ENCODE results near the gene GRID1.

GRID1 gene

GRCh38 chr10:85651497-85651882 is 715.1 kb downstream of the GRID1 start:
- no peak for DNase-seq (ENCODE audit: low read depth, low spot score)
- Histone ChIP-seq H3K9me3 (ENCODE audit: low read depth, low read length) (no peaks in the 10 kb centered on the region), H3K9ac (ENCODE audit: insufficient read length) (no peak overlapping the region), H3K36me3 (ENCODE audit: insufficient read depth, low read length) (no peaks in the 10 kb centered on the region), H3K27ac (no peak overlapping the region), H3K4me3 (no peak overlapping the region)
- no peak for TF ChIP-seq EZH2 (IDR thresholded peaks at IDR 0.05)
- no peak for TF ChIP-seq POLR2AphosphoS5 (IDR thresholded peaks at IDR 0.05; ENCODE audit: borderline replicate concordance, low read depth, low read length)
- no peak for TF ChIP-seq FOXP2 (optimal IDR thresholded peaks at IDR 0.05; ENCODE audit: control extremely low read depth, extremely low read length, insufficient read depth)

DNA sequence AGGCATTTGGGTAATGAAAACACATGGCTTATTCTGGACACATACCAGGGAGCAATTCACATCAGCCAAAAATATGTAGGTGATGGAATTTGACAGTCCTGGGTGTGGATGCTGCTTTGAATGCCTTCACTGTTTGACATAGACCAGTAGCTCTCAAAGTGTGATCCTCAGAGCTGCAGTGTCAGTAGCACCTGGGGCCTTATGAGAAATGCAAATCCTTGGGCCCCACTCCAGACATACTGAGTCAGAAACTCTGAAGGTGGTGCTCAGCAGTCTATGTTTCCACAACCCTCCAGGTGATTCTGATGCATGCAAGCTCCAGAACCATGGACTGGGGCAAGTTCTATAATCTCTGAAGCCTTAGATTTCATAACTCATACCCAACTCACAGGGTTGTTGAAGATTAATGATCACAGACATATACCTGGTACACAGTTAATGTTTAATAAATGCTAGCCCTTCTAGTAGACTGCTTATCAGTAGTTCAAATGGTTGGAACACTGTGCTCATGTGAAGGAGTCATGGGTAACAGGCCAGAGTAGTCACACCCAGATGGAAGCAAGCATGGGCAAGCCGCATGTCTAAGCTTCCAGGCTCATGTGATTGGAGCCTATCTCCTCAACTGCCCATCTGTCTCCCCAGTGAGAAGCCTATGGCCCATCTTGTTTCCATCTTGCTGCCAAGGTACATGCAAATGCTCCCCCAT is 715.7 kb downstream of the GRID1 start:
- Histone ChIP-seq H3K9me3 (ENCODE audit: low read depth, low read length) (no peaks in the 10 kb centered on the region), H3K4me3 (no peak overlapping the region), H3K9ac (ENCODE audit: insufficient read length) (no peak overlapping the region), H3K36me3 (ENCODE audit: insufficient read depth, low read length) (no peaks in the 10 kb centered on the region), H3K27ac (no peak overlapping the region)
- TF ChIP-seq FOXP2 (optimal IDR thresholded peaks at IDR 0.05; ENCODE audit: control extremely low read depth, extremely low read length, insufficient read depth): no peak
- TF ChIP-seq EZH2 (IDR thresholded peaks at IDR 0.05): no peak
- no peak for TF ChIP-seq POLR2AphosphoS5 (IDR thresholded peaks at IDR 0.05; ENCODE audit: borderline replicate concordance, low read depth, low read length)
- no peak for DNase-seq (ENCODE audit: low read depth, low spot score)

DNA sequence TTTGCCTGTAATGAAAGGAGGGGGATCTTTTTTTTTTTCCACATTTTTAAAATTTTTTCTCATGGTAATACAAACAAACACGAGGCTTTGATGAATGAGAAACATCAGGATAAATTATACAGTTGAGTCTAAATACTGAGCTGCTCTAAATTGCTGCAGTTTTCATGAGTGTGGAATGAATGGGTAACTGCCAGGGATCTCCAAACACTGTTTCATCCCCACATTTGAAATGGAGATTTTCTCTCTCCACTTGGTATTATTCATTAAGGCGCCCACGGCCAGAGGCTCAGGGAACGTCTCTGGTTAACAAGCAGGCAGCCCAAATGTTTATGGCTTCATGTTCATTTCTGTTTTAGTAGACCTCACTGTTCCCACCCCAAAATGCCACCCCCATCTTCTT is 717.1 kb downstream of the GRID1 start:
- Histone ChIP-seq H3K9ac (ENCODE audit: insufficient read length) (no peak overlapping the region), H3K27ac (peak overlapping the region; percentile 70), H3K36me3 (ENCODE audit: insufficient read depth, low read length) (no peaks in the 10 kb centered on the region), H3K9me3 (ENCODE audit: low read depth, low read length) (no peaks in the 10 kb centered on the region), H3K4me3 (peak overlapping the region; percentile 33; the same call in 1 of the 2 replicates)
- DNase-seq (ENCODE audit: low read depth, low spot score): peak; percentile 16
- no peak for TF ChIP-seq POLR2AphosphoS5 (IDR thresholded peaks at IDR 0.05; ENCODE audit: borderline replicate concordance, low read depth, low read length)
- no peak for TF ChIP-seq FOXP2 (optimal IDR thresholded peaks at IDR 0.05; ENCODE audit: control extremely low read depth, extremely low read length, insufficient read depth)
- no peak for TF ChIP-seq EZH2 (IDR thresholded peaks at IDR 0.05)

GRCh38 chr10:85648279-85648754 is 718.3 kb downstream of the GRID1 start:
- TF ChIP-seq FOXP2 (optimal IDR thresholded peaks at IDR 0.05; ENCODE audit: control extremely low read depth, extremely low read length, insufficient read depth): no peak
- no peak for TF ChIP-seq POLR2AphosphoS5 (IDR thresholded peaks at IDR 0.05; ENCODE audit: borderline replicate concordance, low read depth, low read length)
- no peak for TF ChIP-seq EZH2 (IDR thresholded peaks at IDR 0.05)
- no peak for DNase-seq (ENCODE audit: low read depth, low spot score)

GRCh38 chr10:85647741-85648140 is 718.9 kb downstream of the GRID1 start:
- Histone ChIP-seq H3K9me3 (ENCODE audit: low read depth, low read length) (no peaks in the 10 kb centered on the region), H3K27ac (no peak overlapping the region), H3K36me3 (ENCODE audit: insufficient read depth, low read length) (no peaks in the 10 kb centered on the region), H3K9ac (ENCODE audit: insufficient read length) (no peak overlapping the region), H3K4me3 (no peak overlapping the region)
- no peak for DNase-seq (ENCODE audit: low read depth, low spot score)
- TF ChIP-seq POLR2AphosphoS5 (IDR thresholded peaks at IDR 0.05; ENCODE audit: borderline replicate concordance, low read depth, low read length) (no peak), EZH2 (IDR thresholded peaks at IDR 0.05) (no peak), FOXP2 (optimal IDR thresholded peaks at IDR 0.05; ENCODE audit: control extremely low read depth, extremely low read length, insufficient read depth) (no peak)

More at GRCh38 chr10:85648279-85648754, 718.3 kb downstream of the GRID1 start:
- H3K9ac ChIP-seq (ENCODE audit: insufficient read length): no peak overlapping the region
- no peak overlapping the region for H3K4me3 ChIP-seq
- H3K27ac ChIP-seq: no peak overlapping the region
- H3K36me3 ChIP-seq (ENCODE audit: insufficient read depth, low read length): no peaks in the 10 kb centered on the region
- H3K9me3 ChIP-seq (ENCODE audit: low read depth, low read length): no peaks in the 10 kb centered on the region

GRCh38 chr10:85645926-85646711 is 720.5 kb downstream of the GRID1 start:
- TF ChIP-seq FOXP2 (optimal IDR thresholded peaks at IDR 0.05; ENCODE audit: control extremely low read depth, extremely low read length, insufficient read depth): no peak
- TF ChIP-seq EZH2 (IDR thresholded peaks at IDR 0.05): no peak
- no peak for TF ChIP-seq POLR2AphosphoS5 (IDR thresholded peaks at IDR 0.05; ENCODE audit: borderline replicate concordance, low read depth, low read length)
- no peaks in the 10 kb centered on the region for H3K36me3 ChIP-seq (ENCODE audit: insufficient read depth, low read length)
- no peak overlapping the region for H3K9ac ChIP-seq (ENCODE audit: insufficient read length)
- no peaks in the 10 kb centered on the region for H3K9me3 ChIP-seq (ENCODE audit: low read depth, low read length)
- DNase-seq (ENCODE audit: low read depth, low spot score): no peak
- no peak overlapping the region for H3K4me3 ChIP-seq
- no peak overlapping the region for H3K27ac ChIP-seq

DNA sequence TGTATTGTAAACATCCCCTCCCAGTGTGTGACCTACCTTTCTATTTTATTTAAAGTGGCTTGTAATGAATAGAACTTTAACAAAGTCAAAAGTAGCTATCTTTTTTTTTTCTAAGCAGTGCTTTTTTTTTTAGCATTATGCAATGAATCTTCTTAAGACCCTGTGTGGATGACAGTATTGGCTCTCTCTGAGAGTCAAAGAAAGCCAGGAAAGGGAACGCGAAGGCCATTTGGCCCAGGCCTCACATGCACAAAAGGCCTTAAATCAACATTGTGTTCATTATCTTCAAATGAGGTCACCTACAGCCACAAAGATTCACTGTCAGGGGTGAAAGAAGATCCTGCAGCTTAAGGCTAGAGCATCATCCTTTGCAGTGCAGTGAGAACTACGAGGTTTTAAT is 721.5 kb downstream of the GRID1 start:
- no peak overlapping the region for H3K9ac ChIP-seq (ENCODE audit: insufficient read length)
- H3K36me3 ChIP-seq (ENCODE audit: insufficient read depth, low read length): no peaks in the 10 kb centered on the region
- H3K4me3 ChIP-seq: no peak overlapping the region
- TF ChIP-seq EZH2 (IDR thresholded peaks at IDR 0.05) (no peak), POLR2AphosphoS5 (IDR thresholded peaks at IDR 0.05; ENCODE audit: borderline replicate concordance, low read depth, low read length) (no peak), FOXP2 (optimal IDR thresholded peaks at IDR 0.05; ENCODE audit: control extremely low read depth, extremely low read length, insufficient read depth) (no peak)
- H3K27ac ChIP-seq: no peak overlapping the region
- no peak for DNase-seq (ENCODE audit: low read depth, low spot score)
- no peaks in the 10 kb centered on the region for H3K9me3 ChIP-seq (ENCODE audit: low read depth, low read length)

DNA sequence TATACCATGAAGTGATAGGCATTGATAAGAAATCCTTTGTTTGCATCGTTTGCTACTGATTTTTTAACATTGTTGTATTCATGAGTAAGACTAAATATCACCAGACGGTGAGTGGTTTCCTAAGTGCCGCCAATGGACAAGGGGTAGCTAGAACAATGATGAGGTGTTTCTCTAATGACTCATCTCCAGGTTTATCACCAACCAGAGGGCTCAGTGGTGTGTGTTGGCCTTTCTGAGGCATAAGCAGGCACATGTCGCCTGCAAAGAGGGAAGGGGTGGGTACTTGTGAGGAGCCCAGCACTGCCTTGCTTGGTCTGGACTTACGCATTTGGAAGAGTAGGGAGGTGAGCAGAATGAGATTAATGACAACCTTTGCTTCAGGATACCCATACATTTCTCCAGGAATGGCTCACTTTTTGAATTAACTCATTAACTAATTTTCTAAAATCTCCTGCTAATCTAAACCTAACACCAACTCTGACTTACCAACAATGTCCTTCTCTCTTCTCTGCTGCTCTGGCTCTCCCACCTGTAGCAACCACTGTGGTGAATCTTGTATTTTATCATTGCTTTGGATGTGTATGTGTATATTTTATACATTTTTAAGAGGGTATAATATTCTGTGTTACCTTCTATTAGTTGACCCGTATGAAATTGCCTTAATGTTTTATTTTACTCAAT is 722.6 kb downstream of the GRID1 start:
- no peak for TF ChIP-seq EZH2 (IDR thresholded peaks at IDR 0.05)
- TF ChIP-seq POLR2AphosphoS5 (IDR thresholded peaks at IDR 0.05; ENCODE audit: borderline replicate concordance, low read depth, low read length): no peak
- TF ChIP-seq FOXP2 (optimal IDR thresholded peaks at IDR 0.05; ENCODE audit: control extremely low read depth, extremely low read length, insufficient read depth): no peak
- Histone ChIP-seq H3K9me3 (ENCODE audit: low read depth, low read length) (no peaks in the 10 kb centered on the region), H3K9ac (ENCODE audit: insufficient read length) (no peak overlapping the region), H3K4me3 (no peak overlapping the region), H3K27ac (no peak overlapping the region), H3K36me3 (ENCODE audit: insufficient read depth, low read length) (no peaks in the 10 kb centered on the region)
- DNase-seq (ENCODE audit: low read depth, low spot score): no peak
